Measurements from ENCODE around the gene MID2.
"Not testable (repeated sequence)": the region's sequence is repeated elsewhere in the genome, so short reads cannot be mapped to it uniquely, and the experiment has no call there.

Gene MID2

GRCh38 chrX:107935200-107935599, 109.5 kb downstream of the MID2 start:
- Mint-ChIP-seq H3K36me3 (ENCODE audit: insufficient read depth) (no peaks in the 10 kb centered on the region), H3K9me3 (no peaks in the 10 kb centered on the region), H3K27me3 (peaks cover 11 to 24% of the 10 kb centered on the region in 2 donors), H3K27ac (no peak overlapping the region), H3K4me1 (ENCODE audit: low read depth in 2 of 2) (peaks cover 3 to 4% of the 10 kb centered on the region in 2 donors), H3K4me3 (no peak overlapping the region)
- ATAC-seq (replicated peaks) (no peak), DNase-seq (no peak)

- H3K4me3 Mint-ChIP-seq, result no peak overlapping the region
- H3K4me1 Mint-ChIP-seq (ENCODE audit: low read depth in 2 of 2), result peaks cover 3 to 4% of the 10 kb centered on the region in 2 donors
- ATAC-seq (replicated peaks) (no peak), DNase-seq (no peak)
- no peaks in the 10 kb centered on the region for H3K36me3 Mint-ChIP-seq (ENCODE audit: insufficient read depth)
- H3K27ac Mint-ChIP-seq, result no peak overlapping the region
- peaks cover 11 to 28% of the 10 kb centered on the region in 2 donors for H3K27me3 Mint-ChIP-seq
- H3K9me3 Mint-ChIP-seq, result no peaks in the 10 kb centered on the region
Measured at GRCh38 chrX:107935664-107936433, 110.2 kb downstream of the MID2 start.

GRCh38 chrX:107936434-107936730, 110.7 kb downstream of the MID2 start:
- H3K4me1 Mint-ChIP-seq (ENCODE audit: low read depth in 2 of 2), result peaks cover 3 to 4% of the 10 kb centered on the region in 2 donors
- H3K36me3 Mint-ChIP-seq (ENCODE audit: insufficient read depth), result no peaks in the 10 kb centered on the region
- peaks cover 11 to 28% of the 10 kb centered on the region in 2 donors for H3K27me3 Mint-ChIP-seq
- DNase-seq (no peak), ATAC-seq (replicated peaks) (no peak)
- no peak overlapping the region for H3K4me3 Mint-ChIP-seq
- no peak overlapping the region for H3K27ac Mint-ChIP-seq
- H3K9me3 Mint-ChIP-seq, result no peaks in the 10 kb centered on the region

GRCh38 chrX:107940095-107940494, 114.4 kb downstream of the MID2 start:
- no peak for ATAC-seq (replicated peaks)
- no peak overlapping the region for H3K4me3 Mint-ChIP-seq
- peaks cover 3 to 4% of the 10 kb centered on the region in 2 donors for H3K4me1 Mint-ChIP-seq (ENCODE audit: low read depth in 2 of 2)
- peaks cover 11 to 28% of the 10 kb centered on the region in 2 donors for H3K27me3 Mint-ChIP-seq
- DNase-seq, result no peak
- no peak overlapping the region for H3K27ac Mint-ChIP-seq
- no peaks in the 10 kb centered on the region for H3K9me3 Mint-ChIP-seq
- H3K36me3 Mint-ChIP-seq (ENCODE audit: insufficient read depth), result no peaks in the 10 kb centered on the region

GRCh38 chrX:107955337-107955736, 129.7 kb downstream of the MID2 start:
- not testable (repeated sequence) for ATAC-seq (replicated peaks); DNase-seq; H3K36me3 Mint-ChIP-seq (ENCODE audit: insufficient read depth); H3K4me3 Mint-ChIP-seq; H3K27ac Mint-ChIP-seq; H3K27me3 Mint-ChIP-seq; H3K4me1 Mint-ChIP-seq (ENCODE audit: low read depth in 2 of 2); H3K9me3 Mint-ChIP-seq

- Mint-ChIP-seq H3K36me3 (ENCODE audit: insufficient read depth) (peaks cover 4% of the 10 kb centered on the region), H3K4me1 (ENCODE audit: low read depth in 2 of 2) (no peaks in the 10 kb centered on the region), H3K27ac (no peak overlapping the region), H3K9me3 (peaks cover 0 to 2% of the 10 kb centered on the region in 2 donors), H3K4me3 (no peak overlapping the region), H3K27me3 (peaks cover 9 to 10% of the 10 kb centered on the region in 2 donors)
- DNase-seq, result no peak
- ATAC-seq (replicated peaks), result no peak
Measured at GRCh38 chrX:107968623-107969022, 143.0 kb downstream of the MID2 start.

- H3K27me3 Mint-ChIP-seq, result no peaks in the 10 kb centered on the region
- H3K9me3 Mint-ChIP-seq, result no peaks in the 10 kb centered on the region
- no peak for DNase-seq
- no peak overlapping the region for H3K4me3 Mint-ChIP-seq
- no peaks in the 10 kb centered on the region for H3K4me1 Mint-ChIP-seq (ENCODE audit: low read depth in 2 of 2)
- no peak for ATAC-seq (replicated peaks)
- H3K27ac Mint-ChIP-seq, result no peak overlapping the region
- peaks cover 4% of the 10 kb centered on the region for H3K36me3 Mint-ChIP-seq (ENCODE audit: insufficient read depth)
Measured at GRCh38 chrX:107970073-107970472, 144.4 kb downstream of the MID2 start.

GRCh38 chrX:107971636-107972035, 146.0 kb downstream of the MID2 start:
- peaks cover 4% of the 10 kb centered on the region for H3K36me3 Mint-ChIP-seq (ENCODE audit: insufficient read depth)
- no peaks in the 10 kb centered on the region for H3K27me3 Mint-ChIP-seq
- no peaks in the 10 kb centered on the region for H3K9me3 Mint-ChIP-seq
- H3K4me3 Mint-ChIP-seq, result no peak overlapping the region
- no peaks in the 10 kb centered on the region for H3K4me1 Mint-ChIP-seq (ENCODE audit: low read depth in 2 of 2)
- no peak for DNase-seq
- no peak for ATAC-seq (replicated peaks)
- H3K27ac Mint-ChIP-seq, result no peak overlapping the region

Measured in effector memory CD8-positive, alpha-beta T cell (primary cell).